ENCODE measurements around the gene SORCS3.

GRCh38 chr10:104935656-104936055 is 294.6 kb downstream of the SORCS3 start:
- TF ChIP-seq YY1 (IDR thresholded peaks at IDR 0.05; ENCODE audit: extremely low read depth, insufficient replicate concordance, low read depth, low read length) (no peak), POLR2AphosphoS5 (IDR thresholded peaks at IDR 0.05; ENCODE audit: low read depth, low read length) (no peak), EZH2 (IDR thresholded peaks at IDR 0.05) (no peak), MAX (IDR thresholded peaks at IDR 0.05) (no peak), EGR1 (IDR thresholded peaks at IDR 0.05; ENCODE audit: low read depth) (no peak), CTCF (IDR thresholded peaks at IDR 0.05 in 2 of 3, conservative IDR thresholded peaks at IDR 0.05 in 1 of 3; ENCODE audit: borderline replicate concordance in 1 of 3, insufficient read depth in 1 of 3, low read depth in 2 of 3, low read length in 2 of 3) (no peak), ZNF274 (IDR thresholded peaks at IDR 0.05; ENCODE audit: low read depth, low read length) (no peak), EZH2phosphoT487 (IDR thresholded peaks at IDR 0.05; ENCODE audit: borderline replicate concordance) (no peak), POLR2A (IDR thresholded peaks at IDR 0.05; ENCODE audit: borderline replicate concordance, extremely low read depth, insufficient read depth, insufficient read length) (no peak), REST (IDR thresholded peaks at IDR 0.05; ENCODE audit: low read depth) (no peak), ZFX (IDR thresholded peaks at IDR 0.05) (no peak), RAD21 (IDR thresholded peaks at IDR 0.05; ENCODE audit: low read depth) (no peak), FOSL1 (IDR thresholded peaks at IDR 0.05; ENCODE audit: low read depth) (no peak)
